NCI-H1694 (cell line): ENCODE data around the gene PTPN13.

Experiments
- DNase-seq: peaks from one replicate; lab custom pipeline; 2025; lab: John Stamatoyannopoulos, UW

Gene PTPN13

GRCh38 chr4:86857341-86858052 is 263.4 kb downstream of the PTPN13 start:
- no peak for DNase-seq
